K562 (cell line): ENCODE data around the gene PDE4A. TPM values are rescaled to one million over a fixed set of nuclear protein-coding genes. Genes with fewer than 3 reads are reported as not detected.
"Not testable (repeated sequence)": the region's sequence is repeated elsewhere in the genome, so short reads cannot be mapped to it uniquely, and the experiment has no call there.

ENCODE experiments used
- ATAC-seq: fragments of 200-7000 bp; cut with Tn5 transposase; 3 replicates; pipeline ENCODE4 v1.9.1; 2020; ENCODE audit warnings: moderate library complexity
- BruUV-seq: library from RNA; stranded (reverse); fragments of 400-500 nt; replicated peaks from 2 replicates; lab custom pipeline; 2021; lab: Mats Ljungman, UMichigan
- CTCF ChIA-PET: fragments of 300-600 bp; formaldehyde crosslinking; extraction: SDS; loops from one replicate; lab custom pipeline; 2021; ENCODE audit warnings: low intra/inter-chr PET ratio; lab: Yijun Ruan, JAX
- POLR2A ChIA-PET: fragments of 300-600, 350-650 bp; sonication (Branson Sonifier 250); formaldehyde crosslinking; extraction: SDS; loops from one replicate; lab custom pipeline; 2021; ENCODE audit warnings: antibody characterized with exemption, inconsistent platforms; lab: Yijun Ruan, JAX
- DNase-seq, 4 experiments: peaks; one replicate each; pipeline versions ENCODE4 v3.0.0 to v3.0.0-alpha.2; 2011 to 2018; ENCODE audit warnings: low spot score in 3 of 4, mixed read lengths in 3 of 4; ENCODE audit errors: extremely low read depth in 1 of 4
- FAIRE-seq: peaks from 2 replicates; lab custom pipeline; 2011; peaks lifted over from hg19 to GRCh38; lab: Jason Lieb, UNC
- H2AFZ ChIP-seq: 2 replicates; pipeline ENCODE4 v1.6.0; 2011; ENCODE audit warnings: low read depth, low read length, control low read depth, inconsistent platforms
- H3K27ac ChIP-seq: fragments of 200-600 bp; 3 replicates; pipeline ENCODE4 v1.8.0; 2011; ENCODE audit warnings: low read depth, mild to moderate bottlenecking, control low read depth, inconsistent platforms, low read length, moderate library complexity, mixed read lengths; ENCODE audit errors: extremely low read depth
- H3K27me3 ChIP-seq, 2 experiments: fragments of 300-600 bp in 1 of 2; 2 replicates in 1 of 2; 3 replicates in 1 of 2; pipeline versions ENCODE4 v1.6.0 to v1.8.0; 2011; ENCODE audit warnings: inconsistent platforms in 2 of 2, low read length in 2 of 2, mild to moderate bottlenecking in 1 of 2, mixed read lengths in 1 of 2, moderate library complexity in 1 of 2; ENCODE audit not compliant: control insufficient read depth in 2 of 2, insufficient read depth in 2 of 2
- H3K36me3 ChIP-seq: fragments of 300-600 bp; 3 replicates; pipeline ENCODE4 v1.8.0; 2011; ENCODE audit warnings: mild to moderate bottlenecking, low read length, inconsistent platforms; ENCODE audit not compliant: control insufficient read depth, insufficient read depth
- H3K4me1 ChIP-seq, 2 experiments: fragments of 200-600 bp in 1 of 2; replicated peaks in 1 of 2; 2 replicates in 1 of 2; 3 replicates in 1 of 2; pipeline versions ENCODE4 v1.5.1 to v1.8.0; 2011; ENCODE audit warnings: inconsistent platforms in 2 of 2, low read length in 2 of 2, mild to moderate bottlenecking in 1 of 2, mixed read lengths in 1 of 2, moderate library complexity in 1 of 2; ENCODE audit not compliant: control insufficient read depth in 2 of 2, insufficient read depth in 2 of 2
- H3K4me2 ChIP-seq: 2 replicates; pipeline ENCODE4 v1.6.1; 2011; ENCODE audit warnings: low read length, control low read depth, inconsistent platforms, mixed read lengths; ENCODE audit not compliant: insufficient read depth
- H3K4me3 ChIP-seq: fragments of 200-600 bp; sonication (generic), shearing (Covaris generic); 2 replicates; pipeline ENCODE4 v1.5.1; 2016; ENCODE audit warnings: control low read depth, inconsistent platforms
- H3K79me2 ChIP-seq: fragments of 200-600 bp; 3 replicates; pipeline ENCODE4 v1.8.0; 2011; ENCODE audit warnings: low read length, inconsistent platforms; ENCODE audit not compliant: control insufficient read depth, insufficient read depth
- H3K9ac ChIP-seq, 2 experiments: 2 replicates each; pipeline versions ENCODE4 v1.6.0 to v1.6.1; 2011; ENCODE audit warnings: low read depth in 2 of 2, low read length in 2 of 2, control low read depth in 1 of 2, inconsistent platforms in 1 of 2, mild to moderate bottlenecking in 1 of 2, mixed read lengths in 1 of 2; ENCODE audit not compliant: insufficient read depth in 1 of 2
- H3K9me1 ChIP-seq: one replicate; pipeline ENCODE4 v1.6.0; 2011; ENCODE audit warnings: inconsistent platforms, mild to moderate bottlenecking, low read length, moderate library complexity; ENCODE audit not compliant: control insufficient read depth, insufficient read depth
- H3K9me3 ChIP-seq: replicated peaks from 2 replicates; pipeline ENCODE4 v1.5.1; 2011; ENCODE audit warnings: low read depth, low read length, inconsistent platforms; ENCODE audit not compliant: control insufficient read depth, insufficient read depth
- H4K20me1 ChIP-seq: replicated peaks from 2 replicates; pipeline ENCODE4 v1.6.1; 2011; ENCODE audit warnings: low read length, inconsistent platforms, mixed read lengths; ENCODE audit not compliant: control insufficient read depth, insufficient read depth
- MTA3 ChIP-seq: fragments of 450-650 bp; formaldehyde crosslinking; IDR thresholded peaks from 2 replicates; pipeline ENCODE4 v1.6.1; 2017; ENCODE audit warnings: mild to moderate bottlenecking, borderline replicate concordance
- WGBS: fragments of 100-300 bp; shearing (Covaris generic); methylation state at CpG from one replicate; pipeline ENCODE4 v1.1.6; 2016; ENCODE audit warnings: low coverage, mixed read lengths; ENCODE audit not compliant: insufficient coverage; ENCODE audit errors: missing lambda C conversion rate; 5-methylcytosine and 5-hydroxymethylcytosine counted together
- in situ Hi-C: fragments of 300-500 bp; cut with MboI; formaldehyde crosslinking; loops from 4 replicates; pipeline ENCODE4 v1.15.0; 2018; ENCODE audit warnings: inconsistent platforms, mixed read lengths
- intact Hi-C: fragments of 100-400 bp; cut with micrococcal nuclease; formaldehyde crosslinking; loops from 2 replicates; pipeline ENCODE4 v1.14.2; 2022
- polyA plus RNA-seq, 8 experiments: library from polyadenylated mRNA; depleted of rRNA in 4 of 8; stranded (reverse) in 5 of 8; unstranded in 3 of 8; fragments of >200 nt; fragmentation: Nextera tagmentation in 2 of 8; fragmentation: Illumina TruSeq in 1 of 8; extraction: Ambion mirVana in 2 of 8; extraction: Trizol in 1 of 8; gene quantifications; 2 replicates each; pipeline versions ENCODE4 v1.2.1 to v1.2.3, GENCODE V29; 2011 to 2014; ENCODE audit warnings: inconsistent platforms in 1 of 8, missing spikeins in 1 of 8
- total RNA-seq, 7 experiments: library from RNA; depleted of rRNA in 6 of 7; stranded (reverse); fragments of >200 nt in 6 of 7; fragmentation: Illumina TruSeq in 2 of 7; extraction: Trizol in 2 of 7; gene quantifications; 2 replicates each; pipeline versions ENCODE4 v1.2.1 to v1.2.3, GENCODE V29; 2011 to 2021; ENCODE audit warnings: low replicate concordance in 1 of 7

The PDE4A gene
- total and polyA plus RNA-seq, 9 of the 15 experiments (the other 6 are each of a cell fraction or from before 2014, with no cell fraction given) = 0.66 to 26.9 (median 4.6) TPM

- Histone ChIP-seq H3K27me3 (no peaks in the 10 kb centered on the region), H3K36me3 (no peaks in the 10 kb centered on the region), H4K20me1 (no peaks in the 10 kb centered on the region), H3K9ac (peak overlapping the region in 1 of 2 experiments; percentile 79; a peak in 1 of 4 replicates), H3K4me2 (no peak overlapping the region), H3K4me1 (peaks cover 6 to 24% of the 10 kb centered on the region in 2 experiments; a peak in 4 of 5 replicates), H3K79me2 (peaks cover 1% of the 10 kb centered on the region; the same call in 2 of the 3 replicates), H2AFZ (no peak overlapping the region), H3K9me1 (no peaks in the 10 kb centered on the region), H3K27ac (no peak overlapping the region), H3K4me3 (no peak overlapping the region), H3K9me3 (no peaks in the 10 kb centered on the region)
- no TSS peak for BruUV-seq
- in situ Hi-C loops (loop anchor here (5.0 kb wide), 1 partner anchor 164 kb away; no protein-coding TSS in a partner anchor), intact Hi-C loops (no loop called here)
- ATAC-seq (no peak), DNase-seq (peak in 1 of 4 experiments; percentile 2), FAIRE-seq (no peak)
- POLR2A ChIA-PET = no interaction called here
- WGBS = 57% methylated on average over 16 of the region's 18 CpGs
- TF ChIP-seq MTA3 = no peak
- CTCF ChIA-PET = no interaction called here
These were observed 11.6 kb upstream of the PDE4A start for GRCh38 chr19:10408511-10409283.

GRCh38 chr19:10411224-10411623, 9.1 kb upstream of the PDE4A start:
- WGBS = 49% methylated on average over 5 of the region's 5 CpGs
- in situ Hi-C loops = not testable (repeated sequence)

More at GRCh38 chr19:10411224-10411623, 9.1 kb upstream of the PDE4A start:
- H3K79me2 ChIP-seq, DNase-seq, H3K4me3 ChIP-seq, H3K9me3 ChIP-seq, H3K9me1 ChIP-seq, H2AFZ ChIP-seq, H3K27ac ChIP-seq, BruUV-seq, H3K4me2 ChIP-seq, H3K9ac ChIP-seq, FAIRE-seq, H3K36me3 ChIP-seq, H3K27me3 ChIP-seq, H4K20me1 ChIP-seq, ATAC-seq, intact Hi-C loops: not testable (repeated sequence)
- H3K4me1 ChIP-seq = peaks cover 13 to 15% of the 10 kb centered on the region in 2 experiments
- ChIA-PET POLR2A (interaction anchor here (0.6 to 1.9 kb wide), 3 partner anchors 12 to 23 kb away, joined by 3 to 8 read pairs (median 3); no protein-coding TSS in a partner anchor), CTCF (interaction anchor here (0.7 kb wide), 1 partner anchor 91 kb away, joined by 8 read pairs; no protein-coding TSS in a partner anchor)
